A673 (cell line): Measurements from ENCODE around the gene RDH11. TPM values are rescaled to one million over a fixed set of nuclear protein-coding genes. Genes with fewer than 3 reads are reported as not detected.

Experiments
- BruUV-seq: library from RNA; stranded (reverse); fragments of 400-500 nt; replicated peaks from 2 replicates; lab custom pipeline; 2021; lab: Mats Ljungman, UMichigan
- CTCF ChIA-PET: fragments of 300-600 bp; sonication (Branson Sonifier 250); formaldehyde crosslinking; loops from one replicate; lab custom pipeline; 2022; ENCODE audit warnings: antibody characterized with exemption; lab: Charles Lee
- POLR2A ChIA-PET: fragments of 300-600 bp; sonication (Branson Sonifier 250); formaldehyde crosslinking; loops from one replicate; lab custom pipeline; 2022; ENCODE audit warnings: antibody characterized with exemption; ENCODE audit not compliant: low non-redundant PET; lab: Charles Lee
- DNase-seq: peaks from one replicate; pipeline ENCODE4 v3.0.0-alpha.2; 2015; ENCODE audit warnings: low spot score
- H3K27ac ChIP-seq: fragments of 200-600 bp; sonication (generic); 2 replicates; pipeline ENCODE4 v1.5.1; 2016; ENCODE audit warnings: mixed run types, low read depth, mild to moderate bottlenecking, mixed read lengths, antibody characterized with exemption, low read length; ENCODE audit not compliant: poor library complexity, severe bottlenecking
- H3K27me3 ChIP-seq: fragments of 200-600 bp; sonication (generic); replicated peaks from 2 replicates; pipeline ENCODE4 v1.6.1; 2017; ENCODE audit warnings: mixed run types, low read depth, mild to moderate bottlenecking, mixed read lengths, antibody characterized with exemption, low read length; ENCODE audit not compliant: insufficient read depth, poor library complexity
- H3K36me3 ChIP-seq: fragments of 200-600 bp; sonication (generic); 2 replicates; pipeline ENCODE4 v1.6.1; 2016; ENCODE audit warnings: mixed run types, mild to moderate bottlenecking, mixed read lengths, antibody characterized with exemption, low read length; ENCODE audit not compliant: insufficient read depth, poor library complexity, severe bottlenecking
- H3K4me1 ChIP-seq: fragments of 200-600 bp; sonication (generic); 2 replicates; pipeline ENCODE4 v1.6.1; 2017; ENCODE audit warnings: mixed run types, mild to moderate bottlenecking, mixed read lengths, antibody characterized with exemption, low read length; ENCODE audit not compliant: insufficient read depth, poor library complexity, severe bottlenecking
- H3K4me3 ChIP-seq: fragments of 200-600 bp; sonication (generic); 2 replicates; pipeline ENCODE4 v1.5.1; 2016; ENCODE audit warnings: low read depth, mixed run types, mild to moderate bottlenecking, mixed read lengths, low read length; ENCODE audit not compliant: poor library complexity, severe bottlenecking
- H3K9me3 ChIP-seq: fragments of 200-600 bp; sonication (generic); 2 replicates; pipeline ENCODE4 v1.6.1; 2016; ENCODE audit warnings: mixed run types, low read depth, mild to moderate bottlenecking, mixed read lengths, antibody characterized with exemption, low read length; ENCODE audit not compliant: poor library complexity, severe bottlenecking
- EZH2 ChIP-seq: fragments of 200-600 bp; sonication (generic); IDR thresholded peaks from 2 replicates; pipeline ENCODE4 v1.6.1; 2017; ENCODE audit warnings: borderline replicate concordance, low read depth, mild to moderate bottlenecking, mixed read lengths, antibody characterized with exemption, low read length; ENCODE audit not compliant: poor library complexity, severe bottlenecking
- intact Hi-C: fragments of 100-400 bp; cut with micrococcal nuclease; formaldehyde crosslinking; loops from one replicate; pipeline ENCODE4 v1.10.0; 2022; ENCODE audit not compliant: unreplicated experiment
- total RNA-seq: library from RNA; stranded (reverse); gene quantifications from 2 replicates; pipeline ENCODE4 v1.2.3, GENCODE V29; 2021
- TF ChIP-seq, protein P1 (sequence below): fragments of 300-800, 200-600 bp; sonication (generic); conservative IDR thresholded peaks from 2 replicates; pipeline ENCODE4 v1.5.1; 2017; ENCODE audit warnings: low read depth, mild to moderate bottlenecking, antibody characterized with exemption, low read length, moderate library complexity, mixed read lengths

The RDH11 gene
- total RNA-seq, 1 experiment from 2014 or later, result 107 TPM

GRCh38 chr14:67727361-67727760, 31.8 kb upstream of the RDH11 start:
- Histone ChIP-seq H3K36me3 (no peaks in the 10 kb centered on the region), H3K27me3 (peaks cover 10% of the 10 kb centered on the region), H3K27ac (no peak overlapping the region), H3K9me3 (no peaks in the 10 kb centered on the region), H3K4me3 (no peak overlapping the region), H3K4me1 (no peaks in the 10 kb centered on the region)
- POLR2A ChIA-PET, result no interaction called here
- intact Hi-C loops, result no loop called here
- TF ChIP-seq, protein P1, sequence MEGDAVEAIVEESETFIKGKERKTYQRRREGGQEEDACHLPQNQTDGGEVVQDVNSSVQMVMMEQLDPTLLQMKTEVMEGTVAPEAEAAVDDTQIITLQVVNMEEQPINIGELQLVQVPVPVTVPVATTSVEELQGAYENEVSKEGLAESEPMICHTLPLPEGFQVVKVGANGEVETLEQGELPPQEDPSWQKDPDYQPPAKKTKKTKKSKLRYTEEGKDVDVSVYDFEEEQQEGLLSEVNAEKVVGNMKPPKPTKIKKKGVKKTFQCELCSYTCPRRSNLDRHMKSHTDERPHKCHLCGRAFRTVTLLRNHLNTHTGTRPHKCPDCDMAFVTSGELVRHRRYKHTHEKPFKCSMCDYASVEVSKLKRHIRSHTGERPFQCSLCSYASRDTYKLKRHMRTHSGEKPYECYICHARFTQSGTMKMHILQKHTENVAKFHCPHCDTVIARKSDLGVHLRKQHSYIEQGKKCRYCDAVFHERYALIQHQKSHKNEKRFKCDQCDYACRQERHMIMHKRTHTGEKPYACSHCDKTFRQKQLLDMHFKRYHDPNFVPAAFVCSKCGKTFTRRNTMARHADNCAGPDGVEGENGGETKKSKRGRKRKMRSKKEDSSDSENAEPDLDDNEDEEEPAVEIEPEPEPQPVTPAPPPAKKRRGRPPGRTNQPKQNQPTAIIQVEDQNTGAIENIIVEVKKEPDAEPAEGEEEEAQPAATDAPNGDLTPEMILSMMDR, result no peak
- DNase-seq, result no peak
- CTCF ChIA-PET, result no interaction called here
- BruUV-seq, result no TSS peak

DNA sequence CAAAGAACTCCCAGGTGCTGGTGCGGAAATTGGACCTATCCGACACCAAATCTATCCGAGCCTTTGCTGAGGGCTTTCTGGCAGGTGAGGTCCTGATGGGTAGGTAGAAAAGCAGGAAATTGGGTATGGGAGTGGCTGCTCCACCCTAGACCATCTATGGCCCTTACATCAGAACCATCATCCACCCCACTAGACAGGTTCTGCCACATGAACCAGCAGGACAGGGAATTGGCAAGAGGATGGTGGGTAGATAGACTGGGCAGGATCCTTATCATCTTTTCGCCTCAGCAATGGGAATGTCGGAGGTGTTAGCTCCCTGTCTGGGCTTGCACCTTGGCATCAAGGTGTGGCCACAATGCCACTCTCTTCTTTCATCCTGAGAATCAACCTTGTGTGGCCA, 29.6 kb upstream of the RDH11 start:
- ChIA-PET POLR2A (no interaction called here), CTCF (no interaction called here)
- no peak for DNase-seq
- intact Hi-C loops, result no loop called here
- TF ChIP-seq, protein P1, result no peak
- no peak for TF ChIP-seq EZH2
- Histone ChIP-seq H3K4me3 (no peak overlapping the region), H3K27me3 (peaks cover 10% of the 10 kb centered on the region), H3K27ac (no peak overlapping the region), H3K36me3 (no peaks in the 10 kb centered on the region), H3K9me3 (no peaks in the 10 kb centered on the region), H3K4me1 (peaks cover 3% of the 10 kb centered on the region)
- BruUV-seq, result no TSS peak

DNA sequence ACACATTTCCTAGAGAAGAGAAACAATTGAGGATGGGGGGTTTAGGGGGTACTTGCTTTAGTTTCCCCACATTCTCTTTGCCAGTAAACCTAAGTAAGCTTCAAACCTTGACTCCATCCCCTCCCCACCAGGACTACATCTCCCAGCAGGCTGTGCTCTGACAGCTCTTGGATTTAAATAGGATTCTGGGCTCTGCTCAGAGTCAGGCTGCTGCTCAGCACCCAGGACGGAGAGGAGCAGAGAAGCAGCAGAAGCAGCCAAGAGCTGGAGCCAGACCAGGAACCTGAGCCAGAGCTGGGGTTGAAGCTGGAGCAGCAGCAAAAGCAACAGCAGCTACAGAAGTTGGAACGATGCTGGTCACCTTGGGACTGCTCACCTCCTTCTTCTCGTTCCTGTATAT, 26.7 kb upstream of the RDH11 start:
- no peaks in the 10 kb centered on the region for H3K9me3 ChIP-seq
- intact Hi-C loops, result no loop called here
- TF ChIP-seq, protein P1, result no peak
- TF ChIP-seq EZH2, result no peak
- ChIA-PET CTCF (no interaction called here), POLR2A (interaction anchor here (0.6 kb wide), 1 partner anchor 94 kb away, joined by 3 read pairs; the partner anchor contains the start of gene ZFYVE26)
- DNase-seq, result peak; percentile 27
- no peaks in the 10 kb centered on the region for H3K36me3 ChIP-seq
- no TSS peak for BruUV-seq
- H3K27me3 ChIP-seq, result peaks cover 10% of the 10 kb centered on the region
- peaks cover 3% of the 10 kb centered on the region for H3K4me1 ChIP-seq
- H3K4me3 ChIP-seq, result no peak overlapping the region
- H3K27ac ChIP-seq, result no peak overlapping the region
